Stomach smooth muscle (tissue), 2 donors: ENCODE data around the gene PAPOLB.

ENCODE experiments used
- H3K27ac ChIP-seq: one replicate; pipeline ENCODE4 v1.7.0; 2013; ENCODE audit warnings: mild to moderate bottlenecking, low read length, inconsistent platforms
- H3K27me3 ChIP-seq, 2 donors: one replicate each; pipeline ENCODE4 v1.7.0; 2013; ENCODE audit warnings: low read length in 2 of 2; ENCODE audit not compliant: insufficient read depth in 2 of 2, control insufficient read depth in 1 of 2
- H3K36me3 ChIP-seq, 2 donors: one replicate each; pipeline ENCODE4 v1.7.0; 2013; ENCODE audit warnings: low read length in 2 of 2; ENCODE audit not compliant: control insufficient read depth in 2 of 2, insufficient read depth in 2 of 2
- H3K4me1 ChIP-seq: one replicate; pipeline ENCODE4 v1.7.0; 2013; ENCODE audit warnings: low read length; ENCODE audit not compliant: control insufficient read depth, insufficient read depth
- H3K4me3 ChIP-seq, 2 donors: one replicate each; pipeline ENCODE4 v1.7.0; 2013; ENCODE audit warnings: low read length in 2 of 2
- H3K9ac ChIP-seq, 2 donors: one replicate each; pipeline ENCODE4 v1.7.0; 2013; ENCODE audit warnings: low read length in 2 of 2, mild to moderate bottlenecking in 1 of 2
- H3K9me3 ChIP-seq, 2 donors: one replicate each; pipeline ENCODE4 v1.7.0; 2013; ENCODE audit warnings: low read length in 2 of 2; ENCODE audit not compliant: control insufficient read depth in 2 of 2
- donor health status: healthy.
- donor health status: Pancreatic carcinoma.

The PAPOLB gene

DNA sequence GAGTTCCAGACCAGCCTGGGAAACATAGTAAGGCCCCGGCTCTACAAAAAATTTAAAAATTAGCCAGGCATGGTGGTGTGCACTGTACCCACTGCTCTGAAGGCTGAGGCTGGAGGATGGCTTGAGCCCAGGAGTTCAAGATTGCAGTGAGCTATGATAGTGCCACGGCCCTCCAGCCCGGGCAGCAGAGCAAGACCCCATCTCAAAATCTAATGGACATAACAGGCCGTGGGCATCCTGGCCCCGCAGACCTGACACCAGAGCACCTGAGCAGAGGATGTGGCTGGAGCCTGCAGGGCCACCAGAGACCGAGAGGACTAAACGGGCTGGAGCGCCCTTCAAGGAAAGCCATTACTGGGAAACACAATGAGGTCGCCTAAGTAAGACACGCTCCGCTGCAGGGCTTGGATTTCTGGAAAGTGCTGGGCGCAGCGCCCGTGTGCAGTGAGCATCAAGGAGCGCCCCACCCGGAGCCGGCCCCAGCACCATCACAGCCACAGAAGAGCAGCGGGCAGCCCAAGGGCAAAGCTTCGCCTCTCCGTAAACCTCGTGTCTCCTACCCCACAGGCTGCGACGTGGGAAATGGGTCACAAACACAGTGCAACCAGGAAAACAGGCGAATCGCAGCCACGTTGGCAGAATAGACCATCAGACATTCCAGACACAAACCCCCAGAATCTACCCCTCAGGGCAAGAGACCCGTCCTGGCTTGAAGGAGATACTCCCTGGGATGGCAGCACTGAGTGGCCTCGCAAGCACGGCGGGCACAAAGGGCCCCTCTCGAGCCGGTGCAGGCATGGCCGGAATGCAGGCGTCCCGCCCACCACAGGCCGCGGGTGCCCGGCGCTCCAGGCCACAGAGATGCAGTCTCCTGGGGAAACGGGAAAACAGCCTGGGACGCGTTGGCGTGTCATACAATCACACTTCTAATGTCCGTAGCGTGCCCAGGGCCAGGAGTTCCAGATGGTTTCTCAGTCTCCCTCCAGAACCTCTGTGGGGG, 16.8 kb upstream of the PAPOLB start:
- no peaks in the 10 kb centered on the region for H3K9me3 ChIP-seq
- no peak overlapping the region for H3K9ac ChIP-seq
- peaks cover 0 to 2% of the 10 kb centered on the region in 2 donors for H3K27me3 ChIP-seq
- H3K4me1 ChIP-seq, result peaks cover 20% of the 10 kb centered on the region
- H3K27ac ChIP-seq, result no peak overlapping the region
- no peaks in the 10 kb centered on the region for H3K36me3 ChIP-seq
- no peak overlapping the region for H3K4me3 ChIP-seq

DNA sequence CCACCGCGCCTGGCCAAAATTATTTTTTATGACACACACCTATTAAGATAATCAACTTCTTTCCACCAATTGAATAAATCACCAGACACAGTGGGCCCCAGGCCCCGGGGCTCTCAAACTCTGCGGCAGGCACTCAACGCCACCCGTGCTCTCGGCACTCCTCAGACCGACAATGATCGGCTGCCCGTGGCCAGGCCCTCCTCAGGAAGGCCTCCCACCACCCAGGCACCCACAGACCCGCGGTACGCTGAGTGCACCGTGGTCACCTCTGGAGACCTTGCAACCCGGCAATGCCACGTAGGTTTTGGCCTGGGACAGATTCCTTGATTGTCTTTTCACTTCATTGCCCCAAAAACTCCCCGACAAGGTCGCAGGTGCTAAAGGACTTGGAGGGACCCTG, 14.8 kb upstream of the PAPOLB start:
- Histone ChIP-seq H3K27ac (no peak overlapping the region), H3K9ac (no peak overlapping the region), H3K4me1 (peaks cover 4% of the 10 kb centered on the region), H3K4me3 (no peak overlapping the region), H3K27me3 (peaks cover 0 to 6% of the 10 kb centered on the region in 2 donors), H3K36me3 (no peaks in the 10 kb centered on the region), H3K9me3 (no peaks in the 10 kb centered on the region)

- Histone ChIP-seq H3K27me3 (peaks cover 0 to 6% of the 10 kb centered on the region in 2 donors), H3K27ac (no peak overlapping the region), H3K9ac (no peak overlapping the region), H3K36me3 (no peaks in the 10 kb centered on the region), H3K9me3 (no peaks in the 10 kb centered on the region), H3K4me1 (peaks cover 3% of the 10 kb centered on the region), H3K4me3 (no peak overlapping the region)
These were observed 13.6 kb upstream of the PAPOLB start for GRCh38 chr7:4875391-4875790.

- Histone ChIP-seq H3K4me3 (no peak overlapping the region), H3K27me3 (peaks cover 0 to 6% of the 10 kb centered on the region in 2 donors), H3K9ac (no peak overlapping the region), H3K4me1 (no peaks in the 10 kb centered on the region), H3K9me3 (peaks cover 0 to 2% of the 10 kb centered on the region in 2 donors), H3K36me3 (no peaks in the 10 kb centered on the region), H3K27ac (no peak overlapping the region)
These were observed 11.5 kb upstream of the PAPOLB start for GRCh38 chr7:4873071-4873944.

- Histone ChIP-seq H3K27ac (no peak overlapping the region), H3K9me3 (peaks cover 0 to 3% of the 10 kb centered on the region in 2 donors), H3K36me3 (no peaks in the 10 kb centered on the region), H3K4me1 (no peaks in the 10 kb centered on the region), H3K9ac (no peak overlapping the region), H3K4me3 (no peak overlapping the region), H3K27me3 (peaks cover 0 to 4% of the 10 kb centered on the region in 2 donors)
These were observed 10.3 kb upstream of the PAPOLB start for GRCh38 chr7:4871930-4872675.

- Histone ChIP-seq H3K9ac (no peak overlapping the region), H3K9me3 (peaks cover 0 to 3% of the 10 kb centered on the region in 2 donors), H3K36me3 (no peaks in the 10 kb centered on the region), H3K27ac (no peak overlapping the region), H3K4me3 (no peak overlapping the region), H3K4me1 (no peaks in the 10 kb centered on the region), H3K27me3 (peaks cover 0 to 4% of the 10 kb centered on the region in 2 donors)
These were observed 9.3 kb upstream of the PAPOLB start for GRCh38 chr7:4871056-4871680.

DNA sequence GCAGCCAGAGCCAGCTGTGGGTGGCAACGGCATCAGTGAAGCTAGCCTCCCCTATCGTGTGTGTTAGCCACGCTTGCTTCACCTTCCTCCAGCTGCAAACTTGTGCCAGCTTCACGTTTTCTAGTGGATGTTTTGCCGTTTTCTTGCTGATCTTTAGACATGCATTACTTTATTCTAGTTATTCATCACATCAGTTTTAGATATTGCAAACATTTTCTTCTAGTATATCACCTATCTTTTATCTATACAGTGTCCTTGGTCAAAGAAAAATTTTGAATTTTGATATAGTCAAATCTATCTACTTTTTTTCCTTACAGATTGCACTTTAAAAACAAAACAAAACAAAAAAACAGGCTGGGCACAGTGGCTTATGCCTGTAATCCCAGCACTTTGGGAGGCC, 6.7 kb upstream of the PAPOLB start:
- Histone ChIP-seq H3K27ac (no peak overlapping the region), H3K9ac (no peak overlapping the region), H3K4me1 (no peaks in the 10 kb centered on the region), H3K9me3 (peaks cover 0 to 3% of the 10 kb centered on the region in 2 donors), H3K36me3 (no peaks in the 10 kb centered on the region), H3K27me3 (peaks cover 0 to 6% of the 10 kb centered on the region in 2 donors), H3K4me3 (no peak overlapping the region)

GRCh38 chr7:4866528-4867496, 5.0 kb upstream of the PAPOLB start:
- Histone ChIP-seq H3K9ac (no peak overlapping the region), H3K36me3 (no peaks in the 10 kb centered on the region), H3K27ac (no peak overlapping the region), H3K9me3 (peaks cover 0 to 9% of the 10 kb centered on the region in 2 donors), H3K4me3 (no peak overlapping the region), H3K4me1 (no peaks in the 10 kb centered on the region), H3K27me3 (peaks cover 7 to 8% of the 10 kb centered on the region in 2 donors)

DNA sequence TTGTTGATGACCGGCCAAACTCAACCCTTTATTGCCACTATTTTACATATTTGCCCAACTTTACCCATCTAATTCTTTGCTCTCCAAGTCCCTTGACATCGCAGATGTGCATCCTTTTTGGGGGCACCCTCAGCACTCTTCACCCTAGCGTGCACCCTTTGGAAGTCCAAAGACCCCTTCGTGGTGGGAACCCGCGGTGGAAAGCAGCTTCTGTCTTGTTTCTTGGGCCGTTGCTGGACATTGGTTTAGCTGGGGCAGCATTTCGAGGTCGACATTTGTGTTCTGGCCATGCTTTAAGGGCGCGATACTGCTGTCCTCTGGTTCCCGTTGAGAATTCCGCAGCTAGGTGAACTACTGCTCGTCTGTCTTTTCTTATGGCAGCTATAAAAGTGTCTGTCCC, 326 bp upstream of the PAPOLB start:
- Histone ChIP-seq H3K27me3 (peaks cover 6 to 12% of the 10 kb centered on the region in 2 donors), H3K9ac (no peak overlapping the region), H3K4me1 (no peaks in the 10 kb centered on the region), H3K27ac (no peak overlapping the region), H3K4me3 (peak overlapping the region in 1 of 2 donors; percentile 24), H3K36me3 (no peaks in the 10 kb centered on the region), H3K9me3 (peaks cover 2 to 6% of the 10 kb centered on the region in 2 donors)
